Epithelial cell of esophagus (primary cell): ENCODE results near the gene FAM171A1.
"Not testable (repeated sequence)": the region's sequence is repeated elsewhere in the genome, so short reads cannot be mapped to it uniquely, and the experiment has no call there.

ENCODE experiments used
- DNase-seq: peaks from one replicate; pipeline ENCODE4 v3.0.0; 2010; ENCODE audit warnings: low read depth
- H3K4me3 ChIP-seq: 2 replicates; pipeline ENCODE4 v1.5.1; 2011; ENCODE audit warnings: mild to moderate bottlenecking, low read length, control low read depth
- CTCF ChIP-seq: IDR thresholded peaks from 2 replicates; pipeline ENCODE4 v1.5.1; 2011; ENCODE audit warnings: low read depth, mild to moderate bottlenecking, low read length, control low read depth, inconsistent platforms; ENCODE audit not compliant: insufficient read depth; ENCODE audit errors: missing control alignments

Gene FAM171A1

DNA sequence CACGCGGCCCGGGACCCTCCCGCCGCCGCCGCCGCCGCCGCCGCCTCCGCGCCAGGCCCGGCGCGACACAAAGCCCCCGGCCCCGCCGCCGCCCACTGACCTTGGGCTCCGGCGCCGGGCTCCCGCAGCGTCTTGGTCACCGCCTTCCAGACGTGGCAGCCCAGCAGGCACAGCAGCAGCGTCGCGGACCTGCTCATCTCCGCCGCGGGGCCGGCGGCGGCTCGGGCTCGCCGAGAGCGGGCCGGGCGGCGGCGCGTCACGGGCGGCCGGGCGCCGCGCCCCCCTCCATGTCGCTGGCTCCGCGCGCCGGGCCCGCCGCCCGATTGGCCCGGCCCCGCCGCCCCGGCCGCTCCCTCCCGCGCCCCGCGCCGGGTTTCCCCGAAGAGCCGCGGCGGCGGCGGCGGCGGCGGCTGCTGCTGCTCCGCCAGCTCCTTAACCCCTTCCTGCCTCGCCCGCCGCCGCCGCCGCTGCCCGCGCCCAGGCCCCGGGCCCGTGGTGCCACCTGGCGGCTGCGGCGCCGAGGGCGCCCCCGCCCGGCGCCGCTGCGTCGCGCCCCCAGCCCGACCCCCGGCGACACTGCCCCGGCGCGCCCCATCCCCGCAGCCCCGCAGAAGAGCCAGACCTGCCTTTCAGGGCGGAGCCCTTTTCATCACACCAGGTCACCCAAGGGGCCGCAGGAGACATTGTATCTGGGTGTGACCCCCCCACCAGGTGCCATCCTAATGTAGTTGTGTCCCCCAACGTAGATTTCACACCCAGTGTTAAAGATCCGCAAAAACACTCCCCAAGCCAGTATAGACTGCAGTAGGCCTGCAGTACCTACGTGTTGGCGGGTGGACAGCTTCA is at the start of gene FAM171A1:
Gene FAM171A1 (minus strand): TSS at position 434 of the 846 bp plus-strand sequence. CDS start 237 bp downstream, at position 197.
- TF ChIP-seq CTCF, result no peak
- H3K4me3 ChIP-seq, result peak within 1 kb of the TSS; percentile 51
- peak; percentile 72 for DNase-seq

GRCh38 chr10:15420858-15421257 is 49.8 kb upstream of the FAM171A1 start:
- no peak for DNase-seq
- no peak for TF ChIP-seq CTCF
- H3K4me3 ChIP-seq, result no peak overlapping the region

DNA sequence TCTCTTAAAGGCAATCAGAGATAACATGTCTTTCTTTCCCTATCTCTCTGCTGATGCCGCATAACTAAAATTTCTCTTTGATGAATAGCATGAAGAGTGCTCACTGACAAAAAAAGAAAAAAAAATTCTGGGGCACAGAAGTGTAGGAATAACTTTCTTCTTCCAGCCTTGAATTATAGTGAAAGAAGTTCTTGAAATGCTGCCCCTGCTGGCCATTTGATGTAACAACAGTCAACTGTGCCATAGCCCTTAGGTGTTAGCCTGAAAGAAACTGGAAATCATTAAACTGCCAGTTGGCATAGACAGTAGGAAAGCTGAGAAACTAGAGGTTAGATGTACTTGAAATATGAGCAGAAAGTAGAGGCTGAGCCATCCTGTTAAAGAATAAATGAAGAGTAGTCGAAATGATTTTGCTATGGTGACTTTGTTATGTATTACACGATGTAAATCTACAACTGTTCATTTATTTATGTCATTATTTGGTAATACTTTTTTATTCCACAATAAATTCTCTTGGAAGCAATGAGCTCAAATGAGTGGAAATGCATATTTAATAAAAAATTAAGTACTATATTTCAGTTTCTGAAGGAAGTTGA is 48.3 kb upstream of the FAM171A1 start:
- DNase-seq, result peak; percentile 57

DNA sequence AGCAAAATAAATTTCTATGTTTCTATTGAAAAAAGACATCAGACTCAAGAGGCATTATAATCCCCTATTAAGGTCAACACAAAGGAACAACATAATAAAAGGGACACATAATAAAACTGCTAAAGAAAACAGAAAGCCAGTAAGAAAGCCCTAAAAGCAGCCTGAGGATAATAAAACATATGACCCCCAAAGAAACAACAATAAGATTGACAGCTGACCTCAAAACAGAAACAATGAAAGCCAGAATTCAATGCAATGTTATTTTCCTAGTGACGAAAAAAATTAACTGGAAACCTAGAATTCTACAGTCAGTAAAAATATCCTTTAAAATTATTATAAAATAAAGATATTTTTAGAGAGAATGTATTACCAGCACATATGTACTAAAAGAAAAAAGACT is 44.9 kb upstream of the FAM171A1 start:
- TF ChIP-seq CTCF, result no peak
- no peak overlapping the region for H3K4me3 ChIP-seq
- no peak for DNase-seq

More for the DNA sequence above, 48.3 kb upstream of the FAM171A1 start:
- peak; percentile 74 for TF ChIP-seq CTCF
- no peak overlapping the region for H3K4me3 ChIP-seq

- H3K4me3 ChIP-seq, result no peak overlapping the region
- no peak for DNase-seq
- TF ChIP-seq CTCF, result no peak
Measured at GRCh38 chr10:15411010-15411409, 39.9 kb upstream of the FAM171A1 start.

DNA sequence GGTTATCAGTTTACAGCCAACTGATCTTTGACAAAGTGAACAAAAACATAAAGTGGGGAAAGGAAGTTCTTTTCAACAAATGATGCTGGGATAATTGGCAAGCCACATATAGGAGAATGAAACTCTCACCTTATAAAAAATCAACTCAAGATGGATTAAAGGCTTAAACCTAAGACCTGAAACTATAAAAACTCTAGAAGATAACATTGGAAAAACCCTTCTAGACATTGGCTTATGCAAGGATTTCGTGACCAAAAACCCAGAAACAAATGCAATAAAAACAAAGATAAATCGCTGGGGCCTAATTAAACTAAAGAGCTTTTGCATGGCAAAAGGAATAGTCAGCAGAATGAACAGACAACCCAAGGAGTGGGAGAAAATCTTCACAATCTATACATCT is 38.3 kb upstream of the FAM171A1 start:
- DNase-seq, H3K4me3 ChIP-seq: not testable (repeated sequence)

DNA sequence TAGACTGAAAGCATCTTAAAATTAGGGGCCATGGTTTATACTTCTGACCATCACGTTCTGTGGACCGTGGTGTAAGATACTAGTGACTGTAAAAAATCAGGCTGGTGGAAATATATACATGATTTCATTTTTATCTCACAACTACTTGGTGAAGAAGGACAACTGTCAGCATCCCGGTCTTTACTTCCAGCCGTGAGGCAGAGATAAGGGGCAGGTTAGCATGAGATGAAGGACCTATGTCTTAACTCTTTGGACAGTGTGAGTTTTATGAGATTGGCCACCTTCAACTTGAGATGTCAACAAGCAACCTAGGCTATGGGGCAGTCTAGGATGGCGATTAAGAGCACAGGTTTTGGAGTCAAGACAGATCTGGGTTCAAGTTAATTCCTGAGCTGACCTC is 37.5 kb upstream of the FAM171A1 start:
- H3K4me3 ChIP-seq, result no peak overlapping the region
- no peak for DNase-seq
- no peak for TF ChIP-seq CTCF
